HG03025 (cell line): ENCODE data around the gene GRK5.
"Not testable (repeated sequence)": the region's sequence is repeated elsewhere in the genome, so short reads cannot be mapped to it uniquely, and the experiment has no call there.

Source experiments
- ATAC-seq: cut with Tn5 transposase; IDR thresholded peaks from one replicate; pipeline ENCODE4 v1.9.1; 2021; ENCODE audit warnings: mild to moderate bottlenecking, moderate library complexity; ENCODE audit not compliant: unreplicated experiment, low FRiP score

Gene GRK5

DNA sequence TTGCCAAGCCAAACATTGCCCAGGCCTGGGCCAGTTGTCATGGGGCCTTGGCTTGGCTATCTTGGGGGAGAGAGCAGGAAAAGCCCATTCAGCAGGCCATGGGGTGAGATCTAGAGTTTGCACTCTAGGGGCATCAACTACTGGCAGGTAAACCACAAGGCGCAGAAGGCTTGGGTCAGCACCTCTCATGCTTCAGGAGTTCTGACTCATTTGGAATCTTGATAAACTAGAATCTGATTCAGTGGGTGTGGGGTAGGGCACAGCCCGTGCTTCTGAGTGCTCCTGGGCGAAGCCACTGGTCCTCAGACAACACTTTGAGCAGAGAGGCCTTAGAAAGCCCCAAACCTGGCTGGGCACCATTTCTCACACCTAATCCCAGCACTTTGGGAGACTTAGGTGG lies 254.0 kb downstream of the GRK5 start:
- ATAC-seq, result no peak

DNA sequence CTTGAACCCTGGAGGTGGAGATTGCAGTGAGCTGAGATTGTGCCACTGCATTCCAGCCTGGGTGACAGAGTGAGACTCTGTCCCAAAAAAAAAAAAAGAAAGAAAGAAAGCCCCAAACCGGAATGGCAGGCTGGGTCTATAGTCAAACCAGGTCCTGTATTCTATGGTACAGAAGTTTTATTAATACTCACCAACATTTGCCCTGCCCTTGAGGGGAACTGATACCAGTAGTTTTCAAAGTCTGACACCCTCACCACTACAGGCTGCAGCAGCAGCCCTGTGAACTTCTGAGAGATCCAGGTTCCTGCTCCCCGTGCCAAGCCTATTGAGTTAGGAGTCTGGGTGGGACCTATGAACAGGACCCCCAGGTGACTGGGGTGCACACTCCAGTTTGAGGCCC lies 254.6 kb downstream of the GRK5 start:
- ATAC-seq, result peak; percentile 79

DNA sequence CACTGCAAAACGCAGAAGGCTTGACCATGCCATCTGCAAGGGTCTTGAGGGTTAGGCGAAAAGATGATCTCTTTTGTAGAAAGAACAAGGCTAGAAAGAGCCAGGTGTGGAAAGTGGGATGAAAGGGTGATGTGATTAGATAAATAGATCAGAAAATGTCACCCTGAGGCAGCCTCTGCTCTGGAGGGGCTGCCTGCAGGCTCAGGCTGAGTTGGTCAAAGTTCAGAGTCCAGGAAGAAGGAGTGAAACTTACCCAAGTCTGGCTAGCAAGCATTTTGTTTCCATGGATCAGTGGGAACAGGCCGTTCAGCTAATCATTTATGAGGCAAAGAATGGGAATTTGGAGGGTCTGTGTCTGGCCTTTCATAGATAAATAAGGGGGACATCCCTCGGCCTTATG lies 255.4 kb downstream of the GRK5 start:
- no peak for ATAC-seq

DNA sequence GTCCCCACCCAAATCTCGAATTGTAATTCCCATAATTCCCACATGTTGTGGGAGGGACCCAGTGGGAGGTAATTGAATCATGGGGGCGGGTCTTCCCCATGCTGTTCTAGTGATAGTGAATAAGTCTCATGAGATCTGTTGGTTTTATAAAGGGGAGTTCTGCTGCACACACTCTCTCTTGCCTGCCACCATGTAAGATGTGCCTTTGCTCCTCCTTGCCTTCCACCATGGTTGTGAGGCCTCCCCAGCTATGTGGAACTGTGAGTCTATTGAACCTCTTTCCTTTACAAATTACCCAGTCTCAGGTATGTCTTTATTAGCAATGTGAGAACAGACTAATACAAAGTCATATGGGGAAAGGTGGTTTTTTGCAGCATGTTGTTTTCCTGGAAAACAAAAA lies 255.8 kb downstream of the GRK5 start:
- ATAC-seq, result not testable (repeated sequence)

DNA sequence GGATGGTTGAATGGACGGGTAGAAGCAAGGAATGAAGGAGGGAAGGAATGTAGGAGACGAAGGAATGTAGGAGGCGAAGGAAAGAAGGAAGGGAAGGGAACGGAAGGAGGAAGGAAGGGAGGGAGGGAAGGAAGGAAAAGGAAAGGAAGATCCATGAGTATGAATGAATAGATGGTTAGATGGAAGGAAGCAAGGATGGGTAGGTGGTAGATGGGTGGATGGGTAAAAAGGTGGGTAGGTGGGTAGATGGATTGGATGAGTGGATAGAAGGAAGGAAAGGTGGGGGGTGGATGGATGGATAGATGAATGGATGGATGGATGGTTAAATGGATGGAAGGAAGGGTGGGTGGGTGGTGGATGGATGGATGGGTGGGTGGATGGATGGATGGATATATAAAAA lies 257.7 kb downstream of the GRK5 start:
- no peak for ATAC-seq

DNA sequence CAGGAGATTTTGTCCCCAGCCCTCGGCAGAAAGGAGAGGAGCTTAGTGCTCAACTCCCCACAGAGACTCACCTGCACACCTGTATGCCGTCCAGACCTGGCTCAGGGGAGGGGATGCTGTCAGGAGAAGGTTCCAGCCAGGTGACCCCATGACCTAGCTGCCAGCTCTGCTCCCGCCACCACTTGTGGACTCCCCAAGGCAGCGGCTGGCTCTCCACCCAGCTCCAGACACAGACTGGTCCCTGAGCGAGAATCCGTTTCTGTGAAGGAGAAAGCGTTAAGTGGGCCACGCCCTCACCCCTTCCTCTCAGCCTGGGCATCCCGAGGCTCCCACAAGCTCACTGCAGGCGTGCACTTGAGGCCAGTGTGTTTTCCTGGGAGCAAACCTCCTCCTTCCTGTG lies 258.7 kb downstream of the GRK5 start:
- no peak for ATAC-seq

DNA sequence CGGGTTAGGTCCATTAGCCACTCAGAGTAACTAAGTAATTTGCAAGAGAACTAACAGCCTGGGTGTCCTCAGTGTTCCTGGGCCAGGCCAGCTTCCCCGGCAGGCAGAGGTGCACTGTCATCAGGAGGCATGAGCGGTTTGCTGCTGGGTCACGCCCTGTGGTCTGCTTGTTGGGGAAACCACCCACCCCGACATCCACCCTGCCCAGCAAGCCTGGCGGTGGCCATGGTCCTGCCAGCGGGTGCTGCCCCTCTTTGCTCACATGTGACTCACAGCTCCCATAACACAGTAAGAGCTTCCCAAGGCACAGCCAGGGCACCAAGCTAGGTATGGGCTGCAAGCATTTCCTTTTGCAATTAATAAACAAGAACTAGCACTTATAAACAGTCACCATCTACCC lies 259.3 kb downstream of the GRK5 start:
- no peak for ATAC-seq

DNA sequence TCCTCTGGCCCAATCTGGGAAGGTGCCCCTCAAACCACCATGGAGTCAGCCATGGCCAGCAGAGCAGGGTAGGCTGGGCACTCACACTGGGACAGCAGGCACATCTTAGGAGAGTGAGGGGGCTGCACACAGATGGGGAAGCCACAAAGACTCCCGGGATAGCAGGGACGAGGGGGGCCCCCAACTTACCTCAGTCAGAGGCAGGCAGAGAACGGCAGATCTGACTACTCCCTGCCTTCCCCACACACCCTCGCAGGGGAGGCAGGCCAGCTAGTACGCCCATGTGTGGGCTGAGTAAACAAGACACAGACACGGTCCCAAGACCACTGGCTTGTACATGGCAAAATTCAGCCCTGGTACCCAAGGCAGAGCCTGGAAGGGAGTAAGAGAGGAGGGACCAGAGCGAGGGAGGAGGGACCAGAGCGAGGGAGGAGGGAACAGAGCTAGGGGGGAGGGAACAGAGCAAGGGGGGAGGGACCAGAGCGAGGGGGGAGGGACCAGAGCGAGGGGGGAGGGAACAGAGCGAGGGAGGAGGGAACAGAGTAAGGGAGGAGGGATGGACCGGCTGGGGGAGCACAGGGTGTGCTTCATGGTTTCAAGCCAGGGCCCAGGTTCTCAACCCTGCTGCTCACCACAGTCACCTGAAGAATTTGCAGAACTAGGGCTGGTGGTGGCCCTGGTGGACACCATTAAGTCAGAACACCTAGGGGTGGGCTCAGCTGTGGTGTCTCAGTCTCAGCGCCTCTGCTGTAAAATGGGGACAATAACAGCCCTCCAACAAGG lies 261.4 kb downstream of the GRK5 start:
- no peak for ATAC-seq

DNA sequence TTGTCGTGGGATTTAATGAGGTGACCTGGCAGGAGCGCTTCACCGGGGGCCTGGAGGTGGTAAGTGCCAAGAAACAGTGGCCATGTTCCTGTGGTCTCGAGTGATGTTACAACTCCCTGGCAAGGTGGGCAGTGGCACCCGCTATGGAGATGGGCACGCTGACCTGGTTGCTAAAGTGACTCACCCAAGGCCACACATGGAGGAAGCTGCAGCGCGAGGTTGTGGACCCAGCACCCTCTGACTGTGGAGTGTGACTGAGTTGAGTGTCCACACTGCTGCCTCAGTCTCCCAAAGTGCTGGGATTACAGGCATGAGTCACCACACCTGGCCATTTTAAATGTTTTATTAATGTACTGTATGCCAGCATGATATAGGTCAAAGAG lies 261.9 kb downstream of the GRK5 start:
- no peak for ATAC-seq

DNA sequence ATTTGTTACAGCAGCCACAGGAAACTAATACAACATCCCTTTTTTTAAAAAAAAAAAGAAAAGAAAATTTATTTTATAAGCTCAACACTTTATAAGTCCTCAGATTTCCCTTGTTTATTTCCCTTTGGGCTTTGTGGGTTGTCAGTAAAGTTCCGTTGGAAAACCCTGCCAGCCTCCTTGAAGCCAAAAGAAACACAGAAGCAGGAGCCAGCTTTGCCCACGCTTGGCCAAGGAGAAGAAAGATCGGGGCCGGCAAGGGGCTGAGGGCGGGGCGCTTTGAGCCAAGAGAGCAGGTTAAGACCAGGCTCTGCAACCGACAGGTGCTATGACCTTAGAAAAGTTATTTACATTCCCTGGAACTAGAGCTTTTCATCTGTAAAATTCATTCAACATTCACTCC lies 262.5 kb downstream of the GRK5 start:
- ATAC-seq, result no peak

DNA sequence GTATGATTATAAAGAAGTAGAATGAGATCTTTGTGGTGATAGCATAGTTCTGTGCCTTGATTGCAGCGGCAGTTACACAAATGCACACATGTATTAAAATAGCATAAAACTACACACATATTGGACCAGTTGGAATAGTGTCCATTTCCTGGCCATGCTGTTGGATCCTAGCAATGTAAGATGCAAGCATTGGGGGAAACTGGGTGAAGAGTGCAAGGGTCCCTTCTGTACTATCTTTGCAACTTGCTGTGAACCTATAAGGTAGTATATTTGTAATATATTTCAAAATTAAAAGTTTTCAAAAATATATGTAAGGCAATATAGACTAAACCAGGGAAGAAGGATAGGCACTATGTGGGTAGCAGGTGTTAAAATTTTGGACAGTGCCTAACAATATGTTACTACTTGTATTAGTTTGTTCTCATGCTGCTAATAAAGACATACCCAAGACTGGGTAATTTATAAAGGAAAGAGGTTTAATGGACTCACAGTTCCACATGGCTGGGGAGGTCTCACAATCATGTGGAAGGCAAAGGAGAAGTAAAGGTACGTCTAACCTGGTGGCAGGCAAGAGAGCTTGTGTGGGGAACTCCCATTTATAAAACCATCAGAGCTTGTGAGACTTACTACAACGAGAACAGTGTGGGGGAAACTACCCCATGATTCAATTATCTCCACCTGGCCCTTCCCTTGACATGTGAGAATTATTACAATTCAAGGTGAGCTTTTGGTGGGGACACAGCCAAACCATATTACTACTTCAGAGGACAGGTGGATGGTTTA lies 263.7 kb downstream of the GRK5 start:
- ATAC-seq, result no peak

DNA sequence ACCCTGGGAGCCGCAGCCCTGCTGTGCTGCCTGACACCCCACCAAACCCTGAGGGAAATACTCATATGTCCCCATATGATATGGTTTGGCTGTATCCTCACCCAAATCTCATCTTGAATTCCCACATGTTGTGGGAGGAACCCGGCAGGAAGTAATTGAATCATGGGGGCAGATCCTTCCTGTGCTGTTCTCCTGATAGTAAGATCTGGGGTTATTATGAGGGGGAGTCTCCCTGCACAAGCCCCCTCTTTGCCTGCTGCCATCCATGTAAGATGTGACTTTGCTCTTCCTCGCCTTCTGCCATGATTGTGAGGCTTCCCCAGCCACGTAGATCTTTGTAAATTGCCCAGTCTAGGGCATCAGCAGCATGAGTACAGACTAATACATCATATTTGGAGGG lies 266.4 kb downstream of the GRK5 start:
- ATAC-seq, result no peak

DNA sequence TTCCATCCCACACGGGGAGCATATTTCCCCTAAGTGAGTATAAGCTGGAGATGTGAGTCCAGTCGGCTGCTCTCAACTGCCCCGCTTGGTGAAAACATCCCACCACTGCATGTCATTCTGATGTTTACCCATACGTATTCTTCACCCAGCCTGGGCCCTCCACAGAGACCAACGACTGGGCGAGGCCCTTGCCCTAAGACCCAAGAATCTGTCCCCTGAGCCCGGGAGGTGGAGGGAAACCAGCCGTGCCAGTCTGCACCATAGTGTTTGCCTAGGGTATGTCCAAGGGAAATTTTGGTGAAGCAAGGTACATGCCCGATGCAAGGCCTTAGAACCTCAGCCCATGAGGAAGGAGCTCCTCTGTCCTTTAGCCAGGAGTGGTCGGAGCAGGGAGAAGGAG lies 267.2 kb downstream of the GRK5 start:
- ATAC-seq, result no peak

DNA sequence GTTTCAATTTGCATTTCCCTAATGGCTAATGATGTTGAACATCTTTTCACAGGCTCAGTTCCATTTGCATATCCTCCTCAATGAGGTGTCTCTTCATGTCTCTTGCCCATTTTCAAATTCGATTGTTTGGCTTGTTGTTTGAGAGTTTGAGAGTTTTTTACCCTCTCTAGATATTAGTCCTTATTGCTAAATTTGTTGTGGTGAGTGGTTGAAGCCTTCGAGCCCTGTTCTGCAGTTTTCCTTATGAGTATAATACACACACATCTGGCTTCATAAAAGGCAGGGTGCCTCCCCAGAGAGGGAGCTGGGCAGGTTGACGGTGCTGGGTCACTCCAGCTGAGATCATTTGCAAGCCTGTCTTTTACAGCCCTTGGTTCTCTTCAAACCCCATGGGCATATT lies 270.1 kb downstream of the GRK5 start:
- ATAC-seq, result peak; percentile 61

DNA sequence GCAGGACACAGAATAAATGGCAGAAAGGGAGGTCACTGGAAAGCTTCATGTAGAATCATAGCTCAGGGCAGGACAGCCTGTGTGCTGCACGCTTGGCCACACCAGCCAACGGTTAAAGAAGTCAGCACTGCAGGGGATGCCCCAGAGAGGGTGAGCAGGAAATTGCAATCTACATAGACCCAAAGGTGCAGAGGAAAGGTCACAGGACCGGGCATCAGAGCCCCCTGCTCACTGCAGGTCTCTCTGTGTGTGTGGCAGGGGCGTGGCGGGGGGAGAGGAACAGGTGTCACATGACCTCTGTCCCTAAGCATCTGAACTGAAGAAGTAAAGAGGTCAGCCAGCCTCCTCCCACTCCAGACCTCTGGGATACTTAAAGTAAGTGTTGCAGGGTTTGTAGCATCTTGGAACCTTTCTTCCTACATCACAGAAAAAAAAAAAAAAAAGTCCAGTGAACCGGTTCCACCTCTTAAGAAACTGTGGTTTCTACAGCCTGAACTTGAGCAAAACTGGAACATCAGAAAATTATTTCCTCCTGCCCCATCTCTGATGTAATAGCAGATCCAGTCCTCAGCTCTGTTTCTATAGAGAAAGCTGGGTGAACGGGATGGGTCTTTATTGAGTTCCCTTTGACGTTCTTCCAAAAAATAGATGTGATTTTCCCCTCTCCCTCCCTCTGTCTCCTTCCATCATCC lies 270.9 kb downstream of the GRK5 start:
- ATAC-seq, result peak; percentile 63

DNA sequence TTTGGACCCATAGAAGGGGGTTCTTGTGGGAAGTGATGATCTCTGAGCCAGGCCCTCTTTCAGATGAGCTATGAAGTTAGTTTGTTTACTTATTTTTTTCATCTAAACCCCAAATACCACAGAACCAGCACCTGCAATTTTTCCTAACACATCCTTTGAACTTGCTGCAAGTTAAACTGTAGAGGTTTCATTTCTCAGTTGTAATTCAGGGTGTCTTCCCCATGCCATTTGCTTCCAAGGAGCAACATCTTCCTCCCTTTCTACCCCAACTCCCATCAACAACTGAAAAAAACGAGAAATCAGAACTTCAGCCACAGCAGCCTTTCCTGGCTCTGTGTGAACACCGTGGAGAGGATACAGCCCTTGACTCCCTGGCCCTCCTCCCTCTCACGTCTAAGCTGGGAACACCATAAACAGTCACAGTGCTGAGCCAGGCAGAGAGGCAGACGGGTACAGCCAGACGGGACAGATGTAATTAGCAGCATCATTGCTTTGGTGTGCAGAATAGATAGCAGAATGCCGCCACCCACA lies 271.5 kb downstream of the GRK5 start:
- ATAC-seq, result no peak

DNA sequence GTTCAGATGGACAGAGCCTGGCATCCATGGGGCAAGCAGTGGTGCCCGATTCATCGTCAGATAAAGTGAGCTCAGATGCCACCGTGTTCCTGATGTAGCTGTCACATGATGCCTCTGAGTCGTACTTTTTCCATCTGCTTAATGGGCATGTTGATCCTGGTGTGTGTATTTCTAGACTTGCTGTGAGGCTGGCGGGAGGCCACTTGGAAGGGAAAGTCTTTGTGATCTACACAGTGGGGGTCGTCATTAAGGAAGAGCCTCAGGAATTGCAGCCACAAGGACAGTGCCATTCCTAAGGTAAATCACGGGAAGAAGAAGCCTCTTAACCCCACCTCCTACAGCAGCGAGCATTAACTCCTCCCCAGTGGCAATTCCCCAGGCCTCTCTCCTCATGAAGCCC lies 272.2 kb downstream of the GRK5 start:
- ATAC-seq, result no peak

DNA sequence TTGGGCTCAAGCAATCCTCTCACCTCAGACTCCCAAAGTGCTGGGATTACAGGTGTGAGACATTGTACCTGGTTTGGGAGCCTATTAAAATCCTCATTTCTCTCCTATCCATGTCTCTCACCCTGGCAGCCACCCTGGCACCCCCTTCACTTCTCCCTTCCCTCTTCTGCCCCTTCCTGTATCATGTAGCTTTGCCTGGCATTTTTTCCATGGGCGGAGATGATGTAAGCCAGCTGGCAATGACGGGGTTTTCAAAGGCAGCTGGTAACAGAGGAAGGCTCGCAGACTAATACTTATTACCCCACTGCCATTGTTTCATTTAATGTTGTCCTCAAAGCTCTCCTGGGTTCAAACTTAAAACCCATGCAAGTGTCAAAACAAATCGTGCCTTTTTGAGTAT lies 273.3 kb downstream of the GRK5 start:
- ATAC-seq, result no peak

DNA sequence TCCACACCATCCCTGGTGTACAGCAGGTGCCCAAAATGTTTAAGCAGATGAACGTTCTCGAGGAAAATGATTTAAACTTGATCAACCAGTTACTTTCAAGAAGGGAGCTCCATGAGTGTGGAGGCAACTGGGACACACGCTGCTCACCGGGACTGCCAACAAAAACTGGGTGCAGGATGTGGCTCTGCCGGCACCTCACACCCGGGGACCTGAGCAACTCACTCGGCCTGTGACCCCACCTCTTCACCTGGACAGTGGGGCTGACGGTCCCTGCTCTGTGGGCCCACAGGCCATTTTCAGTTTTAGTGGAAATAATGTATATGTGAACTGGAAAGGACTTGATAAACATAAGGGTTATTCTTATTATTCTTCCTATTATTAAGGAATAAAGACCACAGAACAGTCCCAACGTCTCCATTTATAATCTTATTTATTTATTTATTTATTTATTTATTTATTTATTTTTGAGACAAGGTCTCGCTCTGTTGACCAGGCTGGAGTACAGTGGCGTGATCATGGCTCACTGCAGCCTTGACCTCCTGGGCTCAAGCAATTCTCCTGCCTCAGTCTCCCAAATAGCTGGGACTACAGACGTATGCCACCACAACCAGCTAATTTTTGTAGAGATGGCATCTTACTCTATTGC lies 274.5 kb downstream of the GRK5 start:
- no peak for ATAC-seq

DNA sequence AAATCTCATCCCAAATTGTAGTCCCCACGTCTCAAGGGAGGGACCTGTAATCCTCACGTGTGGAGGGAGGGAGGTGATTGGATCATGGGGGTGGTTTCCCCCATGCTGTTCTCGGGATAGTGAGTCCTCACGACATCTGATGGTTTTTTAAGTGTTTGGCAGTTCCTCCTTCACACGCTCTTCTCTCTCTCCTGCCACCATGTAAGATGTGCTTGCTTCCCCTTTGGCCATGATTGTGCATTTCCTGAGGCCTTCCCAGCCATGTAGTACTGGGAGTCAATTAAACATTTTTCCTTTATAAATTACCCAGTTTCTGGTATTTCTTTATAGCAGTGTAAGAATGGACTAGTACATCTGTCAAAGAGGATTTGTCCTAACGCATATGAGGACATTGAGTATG lies 275.6 kb downstream of the GRK5 start:
- no peak for ATAC-seq

DNA sequence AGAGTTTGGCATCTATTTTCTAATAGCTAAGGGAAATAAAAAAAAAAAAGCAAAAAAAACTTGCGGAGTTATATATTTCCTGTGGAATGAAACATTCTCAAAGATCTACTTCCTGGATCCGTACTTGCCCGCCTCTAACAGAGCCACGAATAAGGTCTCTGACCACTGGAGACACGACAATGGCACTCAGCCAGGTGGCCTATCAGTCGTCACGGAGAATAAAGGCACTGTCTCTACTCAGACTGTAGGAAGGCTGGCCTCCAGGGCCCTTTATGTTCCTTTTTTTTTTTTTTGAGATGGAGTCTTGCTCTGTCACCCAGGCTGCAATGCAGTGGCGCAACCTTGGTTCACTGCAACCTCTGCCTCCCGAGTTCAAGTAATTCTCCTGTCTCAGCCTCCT lies 276.5 kb downstream of the GRK5 start:
- no peak for ATAC-seq
